ENCODE results near the gene SLC28A1. TPM values are rescaled to one million over a fixed set of nuclear protein-coding genes. Genes with fewer than 3 reads are reported as not detected.
"Not testable (repeated sequence)": the region's sequence is repeated elsewhere in the genome, so short reads cannot be mapped to it uniquely, and the experiment has no call there.

The SLC28A1 gene
- total RNA-seq, 1 experiment from 2014 or later, result not detected

DNA sequence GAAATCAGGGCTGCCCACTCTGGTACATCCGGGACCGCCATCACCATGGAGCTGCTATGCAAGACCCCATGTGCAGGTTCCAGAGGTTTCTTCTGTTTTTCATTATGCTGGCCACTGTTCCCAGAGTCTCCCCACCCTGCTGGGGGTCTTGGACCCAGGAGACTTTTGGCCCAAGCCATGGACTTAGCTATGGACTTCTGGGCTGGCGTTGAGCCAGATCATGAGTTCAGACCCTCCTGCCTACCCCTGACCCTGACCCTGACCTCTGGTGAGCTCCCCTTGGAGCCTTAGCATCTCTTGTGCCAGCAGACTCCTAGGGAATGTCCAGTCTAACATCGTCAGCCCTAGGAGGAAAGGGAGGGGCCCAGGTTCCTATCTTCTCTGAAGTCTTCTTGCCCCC, 25.3 kb downstream of the SLC28A1 start:
- no peak for DNase-seq (ENCODE audit: low spot score)

DNA sequence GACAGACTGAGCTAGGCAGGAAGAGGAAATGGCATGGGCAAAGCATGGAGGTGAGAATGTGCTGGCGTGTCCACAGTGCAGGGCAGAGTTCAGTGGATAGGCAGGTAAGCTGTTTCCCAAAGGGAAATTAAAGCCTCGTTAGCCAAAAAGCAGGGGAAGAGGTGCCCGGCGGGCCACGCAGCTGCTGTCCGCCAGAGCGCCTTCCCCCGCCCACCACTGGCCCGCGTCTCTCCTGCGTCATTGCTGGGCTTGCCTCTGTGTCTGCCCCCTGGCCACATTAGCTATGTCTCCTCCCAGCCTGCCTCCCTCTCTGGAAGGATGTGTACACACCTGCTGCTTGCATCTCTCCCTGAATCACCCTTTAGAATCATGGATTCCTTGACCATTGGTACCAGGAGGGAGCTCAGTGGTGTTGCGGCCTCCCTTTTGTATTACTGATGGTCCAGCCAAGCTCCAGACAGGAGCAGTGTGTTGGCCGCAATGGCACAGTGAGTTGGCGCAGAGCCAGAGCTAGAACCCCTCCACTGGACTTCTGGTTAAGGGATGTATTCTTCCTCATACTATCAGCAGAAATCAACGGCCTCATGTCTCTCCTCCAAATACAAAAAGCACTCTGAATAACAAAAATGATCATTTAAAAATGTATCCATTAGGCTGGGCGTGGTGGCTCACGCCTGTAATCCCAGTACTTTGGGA, 26.6 kb downstream of the SLC28A1 start:
- DNase-seq (ENCODE audit: low spot score), result no peak

- peak; percentile 94 for DNase-seq (ENCODE audit: low spot score)
These were observed 27.6 kb downstream of the SLC28A1 start for GRCh38 chr15:84911879-84912660.

DNA sequence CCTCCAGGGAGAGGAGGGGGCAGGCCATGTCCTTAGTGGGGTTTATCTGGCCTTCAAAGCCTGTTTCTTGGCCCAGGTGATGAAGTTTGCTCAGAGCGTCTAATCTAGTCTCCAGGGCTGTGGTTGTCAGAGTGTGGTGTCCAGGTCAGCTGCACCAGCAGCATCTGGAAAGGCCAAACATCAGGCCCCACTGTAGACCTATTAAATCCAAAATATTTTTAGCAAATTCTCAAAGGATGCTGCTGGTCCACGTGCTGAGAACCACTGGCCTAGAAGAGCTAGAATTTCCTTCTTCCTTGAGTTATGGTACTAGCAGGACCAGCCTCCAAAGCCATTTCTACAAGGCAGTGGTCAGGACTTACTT, 28.9 kb downstream of the SLC28A1 start:
- DNase-seq (ENCODE audit: low spot score), result no peak

GRCh38 chr15:84914351-84914750, 29.9 kb downstream of the SLC28A1 start:
- no peak for DNase-seq (ENCODE audit: low spot score)

- peak; percentile 86 for DNase-seq (ENCODE audit: low spot score)
These were observed 30.6 kb downstream of the SLC28A1 start for GRCh38 chr15:84914909-84915605.

DNA sequence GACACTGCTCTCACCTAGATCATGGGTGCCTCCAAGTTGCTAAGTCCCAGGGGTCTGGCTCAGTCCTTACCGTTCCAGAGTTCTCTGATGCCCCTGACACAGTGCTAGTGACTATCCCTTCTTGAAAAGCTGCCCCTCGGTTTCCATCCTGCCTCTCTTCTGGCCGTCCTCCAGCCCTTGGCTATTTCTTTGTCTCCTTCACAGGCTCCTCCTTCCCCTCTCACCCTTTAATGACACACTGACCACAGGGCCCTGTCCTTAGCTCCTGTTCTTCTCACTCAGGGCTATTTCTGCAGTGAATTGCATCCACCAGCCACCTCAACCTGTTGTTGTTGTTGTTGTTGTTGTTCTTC, 31.1 kb downstream of the SLC28A1 start:
- no peak for DNase-seq (ENCODE audit: low spot score)

DNA sequence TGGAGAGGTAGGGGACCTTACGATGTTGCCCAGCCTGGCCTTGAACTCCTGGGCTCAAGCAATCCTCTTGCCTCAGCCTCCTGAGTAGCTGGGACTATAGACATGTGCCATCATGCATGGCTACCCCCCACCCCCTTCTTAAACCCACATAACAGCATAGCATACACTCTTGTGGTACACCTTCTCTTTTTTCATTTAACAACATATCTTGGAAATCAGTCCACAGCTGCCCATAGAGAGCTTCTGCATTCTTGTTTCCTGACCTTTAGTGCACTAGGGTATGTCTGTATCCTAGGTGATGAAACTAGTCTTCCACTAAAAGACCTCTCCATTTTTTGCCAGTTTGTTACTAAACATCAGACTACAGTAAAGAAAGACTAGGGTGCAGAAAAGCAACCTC, 33.0 kb downstream of the SLC28A1 start:
- DNase-seq (ENCODE audit: low spot score), result no peak

DNA sequence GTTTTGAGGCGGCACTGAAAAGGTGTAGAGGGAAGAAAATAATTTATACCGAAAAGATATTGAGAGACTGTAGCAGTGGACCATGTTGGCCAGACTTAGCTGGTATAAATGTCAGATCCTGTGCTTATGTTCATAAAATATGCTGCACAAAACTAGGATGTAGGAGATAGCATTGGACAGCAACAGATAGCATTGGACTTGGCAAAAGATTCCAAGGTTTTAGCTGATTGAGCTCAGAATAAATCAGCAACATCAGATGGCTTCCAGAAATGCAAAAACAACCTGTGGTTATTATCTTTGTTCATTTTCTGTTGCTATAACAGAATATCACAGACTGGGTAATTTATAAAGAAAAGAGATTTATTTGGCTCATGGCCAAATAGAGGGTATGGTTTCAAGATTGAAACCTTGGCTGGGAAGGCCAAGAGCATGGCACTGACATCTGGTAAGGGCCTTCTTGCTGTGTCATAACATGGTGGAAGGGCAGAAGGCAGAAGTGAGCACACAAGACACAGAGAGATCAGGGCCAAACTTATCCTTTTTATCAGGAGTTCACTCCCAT, 34.7 kb downstream of the SLC28A1 start:
- DNase-seq (ENCODE audit: low spot score), result no peak

DNA sequence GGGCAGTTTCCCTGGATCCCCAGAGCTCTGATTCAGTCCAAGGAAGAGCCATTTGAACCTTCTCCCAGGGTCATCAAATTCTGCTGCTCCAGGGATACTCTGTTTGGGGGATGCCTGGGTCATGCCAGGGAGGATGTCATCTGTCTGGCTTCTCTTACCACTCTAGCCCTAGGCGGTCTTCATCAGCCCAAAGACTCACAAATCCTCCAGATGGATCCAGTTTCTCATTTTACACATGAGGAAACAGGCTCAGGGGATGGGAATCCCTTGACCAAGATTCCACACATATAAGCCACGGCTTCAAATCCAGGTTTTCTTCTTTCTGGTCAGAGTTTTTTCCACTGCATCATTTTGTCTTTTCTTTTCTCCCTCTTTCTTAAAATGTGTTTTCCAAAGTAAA, 36.7 kb downstream of the SLC28A1 start:
- DNase-seq (ENCODE audit: low spot score), result no peak

GRCh38 chr15:84922530-84922929, 38.1 kb downstream of the SLC28A1 start:
- no peak for DNase-seq (ENCODE audit: low spot score)

DNA sequence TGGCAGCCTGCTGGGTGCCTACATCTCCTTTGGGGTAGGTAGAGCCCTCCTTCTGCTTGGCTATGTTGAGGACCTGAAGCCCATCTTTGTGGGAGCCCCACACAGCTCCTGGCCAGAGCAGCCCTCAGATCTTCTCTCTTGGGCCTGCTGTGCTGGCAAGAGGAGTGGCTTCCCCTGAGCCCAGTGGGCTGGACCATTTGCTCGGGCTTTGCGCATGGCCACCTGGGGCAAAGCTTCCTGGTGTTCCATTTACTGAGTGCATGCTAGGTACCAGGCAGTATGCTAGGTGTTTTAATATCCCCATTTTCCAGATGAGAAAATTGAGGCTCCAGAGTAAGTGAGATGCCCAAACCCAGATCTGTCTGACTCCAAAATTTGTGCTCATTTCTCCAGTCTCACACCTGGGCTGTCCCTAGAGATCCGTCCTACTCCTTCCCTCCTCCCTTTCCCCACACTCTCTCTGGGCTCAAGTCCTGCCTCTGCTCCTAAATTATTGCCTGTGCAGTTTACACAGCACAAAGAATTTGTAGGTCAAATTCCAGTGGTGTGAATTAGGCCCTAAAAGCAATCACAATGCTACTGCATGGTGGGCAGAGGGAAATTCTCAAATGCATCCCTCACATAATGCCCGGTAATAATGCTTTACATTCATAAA, 39.7 kb downstream of the SLC28A1 start:
- DNase-seq (ENCODE audit: low spot score), result no peak

DNA sequence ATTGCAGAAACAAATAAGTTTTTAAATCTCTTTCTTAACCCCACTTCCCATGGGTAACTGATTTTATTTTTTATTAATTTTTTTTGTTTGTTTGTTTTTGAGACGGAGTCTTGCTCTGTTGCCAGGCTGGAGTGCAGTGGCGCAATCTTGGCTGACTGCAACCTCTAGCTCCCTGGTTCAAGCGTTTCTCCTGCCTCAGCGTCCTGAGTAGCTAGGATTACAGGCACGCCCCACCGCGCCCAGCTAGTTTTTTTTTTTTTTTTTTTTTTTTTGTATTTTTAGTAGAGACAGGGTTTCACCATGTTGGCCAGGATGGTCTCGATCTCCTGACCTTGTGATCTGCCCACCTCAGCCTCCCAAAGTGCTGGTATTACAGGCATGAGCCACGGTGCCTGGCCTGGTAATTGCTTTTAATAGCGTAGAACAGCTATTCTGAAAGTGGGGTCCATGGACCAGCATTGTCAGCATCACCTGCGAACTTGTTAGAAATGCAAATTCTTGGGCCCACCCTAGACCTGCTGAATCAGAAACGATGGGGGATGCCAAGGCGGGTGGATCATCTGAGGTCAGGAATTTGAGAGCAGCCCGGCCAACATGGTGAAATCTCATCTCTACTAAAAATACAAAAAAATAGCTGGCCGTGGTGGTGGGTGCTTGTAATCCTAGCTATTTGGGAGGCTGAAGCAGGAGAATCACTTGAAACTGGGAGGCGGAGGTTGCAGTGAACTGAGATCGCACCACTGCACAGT, 40.5 kb downstream of the SLC28A1 start:
- not testable (repeated sequence) for DNase-seq (ENCODE audit: low spot score)

DNA sequence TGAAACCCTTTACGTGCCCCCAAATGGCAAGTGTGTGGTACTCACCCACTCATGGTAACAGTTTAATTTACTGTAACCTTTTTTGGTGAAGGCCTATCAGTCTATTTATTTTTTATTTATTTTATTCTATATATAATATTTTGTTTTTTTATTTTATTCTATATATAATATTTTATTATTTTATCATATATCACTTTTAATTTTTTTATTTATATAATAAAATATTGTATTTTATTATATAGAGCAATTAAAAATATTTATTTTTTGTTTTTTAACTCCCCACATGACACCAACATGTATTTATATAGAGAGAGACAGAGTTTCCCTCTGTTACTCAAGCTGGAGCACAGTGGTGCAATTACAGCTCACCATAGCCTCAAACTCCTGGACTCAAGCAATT, 41.4 kb downstream of the SLC28A1 start:
- DNase-seq (ENCODE audit: low spot score), result no peak

DNA sequence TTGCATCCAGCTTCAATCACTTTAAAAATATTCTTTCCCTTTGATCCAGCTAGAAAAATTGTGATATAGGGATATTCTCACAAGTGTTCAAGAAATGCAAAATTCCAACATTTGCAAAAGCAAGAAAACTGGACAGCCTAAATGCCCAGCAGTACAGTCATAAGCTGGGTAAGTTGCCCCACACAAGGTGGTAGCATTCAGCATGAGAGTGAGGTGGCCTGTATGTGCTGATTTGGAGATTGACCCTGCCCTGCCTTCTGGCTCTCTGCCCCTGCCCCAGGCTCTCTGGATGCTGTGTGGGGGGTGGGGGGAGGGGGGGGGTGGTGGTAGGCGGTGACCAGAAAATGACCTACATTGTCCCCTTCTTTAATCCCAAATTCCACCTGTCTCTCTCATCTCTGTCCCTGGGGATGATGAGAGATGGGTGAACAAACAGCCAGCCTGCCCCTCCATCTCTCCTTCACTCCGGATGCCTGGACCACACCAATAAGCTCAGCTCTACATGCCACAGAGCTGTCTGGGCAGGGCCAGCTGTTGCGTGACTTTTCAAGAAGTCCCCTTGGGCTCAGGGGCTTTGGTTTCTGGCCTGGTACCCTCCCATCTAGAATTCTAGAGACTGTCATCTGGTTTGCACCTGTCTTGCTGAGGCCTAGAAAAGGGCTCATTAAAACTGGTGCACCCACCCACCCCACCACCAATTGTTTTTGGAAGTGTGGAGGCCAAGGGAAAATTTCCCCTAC, 42.2 kb downstream of the SLC28A1 start:
- no peak for DNase-seq (ENCODE audit: low spot score)

- no peak for DNase-seq (ENCODE audit: low spot score)
These were observed 44.3 kb downstream of the SLC28A1 start for GRCh38 chr15:84928843-84929168.

GRCh38 chr15:84929795-84930603, 45.5 kb downstream of the SLC28A1 start:
- DNase-seq (ENCODE audit: low spot score), result peak; percentile 93

DNA sequence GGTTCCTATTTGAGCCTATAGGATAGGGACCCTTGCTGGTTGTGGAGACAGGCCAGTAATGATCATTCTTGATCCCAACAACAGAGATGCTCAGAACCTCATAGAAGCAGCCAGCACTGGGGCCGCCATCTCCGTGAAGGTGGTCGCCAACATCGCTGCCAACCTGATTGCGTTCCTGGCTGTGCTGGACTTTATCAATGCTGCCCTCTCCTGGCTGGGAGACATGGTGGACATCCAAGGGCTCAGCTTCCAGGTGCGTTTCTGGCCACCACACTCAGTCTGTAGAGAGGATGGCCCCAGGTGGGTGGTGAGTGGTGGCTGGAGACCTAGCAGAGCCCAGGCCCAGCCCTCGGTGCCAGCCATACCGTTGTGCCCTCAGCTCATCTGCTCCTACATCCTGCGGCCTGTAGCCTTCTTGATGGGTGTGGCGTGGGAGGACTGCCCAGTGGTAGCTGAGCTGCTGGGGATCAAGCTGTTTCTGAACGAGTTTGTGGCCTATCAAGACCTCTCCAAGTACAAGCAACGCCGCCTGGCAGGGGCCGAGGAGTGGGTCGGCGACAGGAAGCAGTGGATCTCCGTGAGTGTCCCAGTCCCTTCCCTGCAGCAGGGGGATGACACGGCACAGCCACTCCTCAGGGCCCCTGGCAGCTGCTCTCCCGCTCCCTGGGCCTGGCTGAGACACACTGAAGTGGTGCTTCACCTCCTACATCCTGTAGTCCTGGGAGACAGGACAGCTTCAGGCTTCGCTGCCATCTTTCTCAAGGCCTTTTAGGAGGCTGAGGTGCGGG, 50.7 kb downstream of the SLC28A1 start:
- DNase-seq (ENCODE audit: low spot score), result no peak

DNA sequence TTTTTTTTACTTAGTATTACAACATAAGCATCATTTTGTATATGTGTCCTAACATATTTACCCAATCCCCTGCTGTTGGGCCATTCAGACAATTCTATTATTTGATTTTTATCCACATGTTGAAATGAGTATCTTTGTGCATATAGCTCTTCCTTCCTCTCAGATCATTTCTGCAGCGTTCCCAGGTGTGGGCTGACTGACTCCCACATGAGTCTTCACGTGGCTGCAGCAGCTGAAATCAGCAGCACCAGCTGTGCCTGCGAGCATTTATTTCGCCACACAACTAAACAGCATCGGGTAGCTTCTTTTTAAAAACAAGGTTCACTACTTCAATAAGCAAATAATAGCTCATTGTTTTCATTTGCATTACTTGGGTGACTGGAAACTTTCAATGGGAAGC, 52.7 kb downstream of the SLC28A1 start:
- DNase-seq (ENCODE audit: low spot score), result no peak

Measured in A172 (cell line).